Measurements from ENCODE around the gene ICA1L. TPM values are rescaled to one million over a fixed set of nuclear protein-coding genes. Genes with fewer than 3 reads are reported as not detected.

Gene ICA1L
- total and polyA plus RNA-seq, 2 experiments from 2014 or later, result 5.1 to 8.2 TPM

DNA sequence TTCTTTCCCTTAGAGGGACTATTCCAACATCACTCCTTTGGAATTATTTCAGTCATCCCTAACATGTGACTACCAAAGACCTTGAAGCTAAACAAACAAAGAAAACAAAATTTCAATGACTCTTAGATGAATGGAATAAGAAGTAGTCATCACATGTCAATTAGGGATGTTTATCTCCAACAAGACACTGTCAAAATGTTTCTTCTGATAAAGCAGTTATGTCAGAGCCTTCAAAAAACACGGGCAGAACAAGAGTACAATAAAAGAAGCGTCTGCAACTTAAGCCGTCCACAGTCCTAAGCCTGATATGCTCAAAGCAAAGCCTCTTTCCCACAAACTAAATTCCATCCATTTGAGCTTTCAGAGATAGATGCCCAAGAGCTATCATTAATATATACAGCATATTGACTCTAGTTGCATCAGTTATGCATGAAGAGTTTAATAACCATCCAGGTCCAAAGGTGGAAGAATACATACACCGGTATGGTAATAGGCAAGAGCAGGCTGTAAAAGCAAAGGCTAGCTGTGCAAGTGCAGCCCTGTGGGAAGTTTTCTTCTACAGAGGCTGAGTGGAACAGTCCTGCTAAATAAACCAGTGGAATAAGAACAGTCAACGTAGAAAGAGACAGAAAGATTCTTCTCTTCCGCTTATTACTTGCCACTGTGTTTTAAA, 98.1 kb downstream of the ICA1L start:
- TF ChIP-seq EZH2phosphoT487 (IDR thresholded peaks at IDR 0.05; ENCODE audit: low read depth, severe bottlenecking, unreplicated experiment), result no peak
- no peak for TF ChIP-seq EZH2 (IDR thresholded peaks at IDR 0.05; ENCODE audit: borderline replicate concordance)
- TF ChIP-seq, protein P1, sequence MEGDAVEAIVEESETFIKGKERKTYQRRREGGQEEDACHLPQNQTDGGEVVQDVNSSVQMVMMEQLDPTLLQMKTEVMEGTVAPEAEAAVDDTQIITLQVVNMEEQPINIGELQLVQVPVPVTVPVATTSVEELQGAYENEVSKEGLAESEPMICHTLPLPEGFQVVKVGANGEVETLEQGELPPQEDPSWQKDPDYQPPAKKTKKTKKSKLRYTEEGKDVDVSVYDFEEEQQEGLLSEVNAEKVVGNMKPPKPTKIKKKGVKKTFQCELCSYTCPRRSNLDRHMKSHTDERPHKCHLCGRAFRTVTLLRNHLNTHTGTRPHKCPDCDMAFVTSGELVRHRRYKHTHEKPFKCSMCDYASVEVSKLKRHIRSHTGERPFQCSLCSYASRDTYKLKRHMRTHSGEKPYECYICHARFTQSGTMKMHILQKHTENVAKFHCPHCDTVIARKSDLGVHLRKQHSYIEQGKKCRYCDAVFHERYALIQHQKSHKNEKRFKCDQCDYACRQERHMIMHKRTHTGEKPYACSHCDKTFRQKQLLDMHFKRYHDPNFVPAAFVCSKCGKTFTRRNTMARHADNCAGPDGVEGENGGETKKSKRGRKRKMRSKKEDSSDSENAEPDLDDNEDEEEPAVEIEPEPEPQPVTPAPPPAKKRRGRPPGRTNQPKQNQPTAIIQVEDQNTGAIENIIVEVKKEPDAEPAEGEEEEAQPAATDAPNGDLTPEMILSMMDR (IDR thresholded peaks at IDR 0.05; ENCODE audit: poor library complexity), result no peak
- Histone ChIP-seq H3K9me2 (replicated peaks; ENCODE audit: insufficient read depth) (no peaks in the 10 kb centered on the region), H3K4me3 (no peak overlapping the region), H3K79me2 (no peaks in the 10 kb centered on the region), H3K27ac (peak overlapping the region; percentile 29), H3K9me3 (ENCODE audit: low read depth) (no peaks in the 10 kb centered on the region), H3K36me3 (replicated peaks; ENCODE audit: insufficient read depth, low read depth) (no peaks in the 10 kb centered on the region), H4K20me1 (ENCODE audit: insufficient read depth, poor library complexity, severe bottlenecking) (no peaks in the 10 kb centered on the region), H2AFZ (no peak overlapping the region), H3K4me1 (ENCODE audit: insufficient read depth) (peaks cover 5% of the 10 kb centered on the region), H3K27me3 (no peaks in the 10 kb centered on the region), H3K4me2 (no peak overlapping the region)
- WGBS (ENCODE audit: low lambda C conversion rate, missing lambda C conversion rate), result 58% methylated on average over 6 of the region's 6 CpGs
- DNase-seq (ENCODE audit: low spot score), result peak; percentile 14

DNA sequence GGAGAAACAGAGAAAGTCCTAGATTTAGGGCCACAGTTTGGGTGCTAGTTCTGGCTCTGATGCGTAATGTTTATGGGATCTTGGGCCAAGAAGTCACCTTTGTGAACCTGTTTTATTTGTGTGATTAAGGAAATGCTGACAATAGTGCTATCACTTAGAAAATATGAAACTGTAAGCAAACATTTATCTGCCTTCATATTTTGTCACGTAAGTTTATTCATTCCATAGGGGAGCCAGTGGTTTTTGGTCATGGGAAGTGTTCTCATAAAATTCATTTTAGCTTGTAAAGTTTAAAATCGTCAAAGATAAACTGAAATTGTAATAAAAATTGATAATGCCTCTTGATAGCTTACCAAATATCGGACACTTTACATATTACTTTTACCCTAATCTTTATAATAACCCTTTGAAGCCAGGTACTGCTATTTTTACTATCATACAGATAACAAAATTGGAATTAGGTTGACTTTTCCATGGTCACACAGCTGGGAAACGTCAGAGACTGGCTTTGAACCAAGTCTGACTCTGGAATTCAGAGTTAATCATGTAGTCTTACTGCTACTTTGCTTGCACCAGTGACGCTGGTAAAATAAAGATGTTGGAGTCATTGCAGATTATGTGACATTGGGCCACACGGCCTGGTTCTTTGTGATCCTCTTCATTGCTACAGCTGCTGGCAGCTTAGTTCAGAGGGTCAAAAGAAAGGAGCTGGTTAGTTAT, 99.7 kb downstream of the ICA1L start:
- H3K27me3 ChIP-seq, result no peaks in the 10 kb centered on the region
- TF ChIP-seq EZH2 (IDR thresholded peaks at IDR 0.05; ENCODE audit: borderline replicate concordance) (no peak), EZH2phosphoT487 (IDR thresholded peaks at IDR 0.05; ENCODE audit: low read depth, severe bottlenecking, unreplicated experiment) (no peak)
- TF ChIP-seq, protein P1 (IDR thresholded peaks at IDR 0.05; ENCODE audit: poor library complexity), result no peak
- 52% methylated on average over 7 of the region's 7 CpGs for WGBS (ENCODE audit: low lambda C conversion rate, missing lambda C conversion rate)
- H3K79me2 ChIP-seq, result no peaks in the 10 kb centered on the region
- no peak overlapping the region for H2AFZ ChIP-seq
- no peak overlapping the region for H3K4me3 ChIP-seq
- H3K9me2 ChIP-seq (replicated peaks; ENCODE audit: insufficient read depth), result no peaks in the 10 kb centered on the region
- H3K4me2 ChIP-seq, result no peak overlapping the region
- no peak for DNase-seq (ENCODE audit: low spot score)
- H3K36me3 ChIP-seq (replicated peaks; ENCODE audit: insufficient read depth, low read depth), result no peaks in the 10 kb centered on the region
- no peaks in the 10 kb centered on the region for H4K20me1 ChIP-seq (ENCODE audit: insufficient read depth, poor library complexity, severe bottlenecking)
- peak overlapping the region; percentile 66 for H3K27ac ChIP-seq
- H3K4me1 ChIP-seq (ENCODE audit: insufficient read depth), result peaks cover 12% of the 10 kb centered on the region
- H3K9me3 ChIP-seq (ENCODE audit: low read depth), result no peaks in the 10 kb centered on the region

DNA sequence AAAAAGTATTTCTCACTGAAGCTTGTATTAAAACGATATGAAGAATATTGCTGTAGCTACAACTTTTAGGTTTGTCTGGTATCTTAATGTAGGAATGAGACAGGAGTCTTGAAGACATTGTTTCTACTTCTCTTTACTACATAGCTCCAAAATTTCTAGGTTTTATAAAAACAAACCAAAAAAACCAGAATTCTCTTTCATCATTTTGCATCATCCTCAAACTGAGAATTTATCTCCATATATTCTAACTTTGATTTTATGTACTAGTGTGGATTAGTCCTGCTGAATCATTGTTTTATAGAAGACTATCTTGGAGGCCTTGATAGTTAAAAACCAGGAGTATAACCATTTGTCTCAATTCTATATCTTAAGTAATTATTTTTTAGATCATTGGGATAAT, 100.2 kb downstream of the ICA1L start:
- Histone ChIP-seq H3K79me2 (no peaks in the 10 kb centered on the region), H3K27me3 (no peaks in the 10 kb centered on the region), H3K9me3 (ENCODE audit: low read depth) (no peaks in the 10 kb centered on the region), H3K4me1 (ENCODE audit: insufficient read depth) (peaks cover 12% of the 10 kb centered on the region), H4K20me1 (ENCODE audit: insufficient read depth, poor library complexity, severe bottlenecking) (no peaks in the 10 kb centered on the region), H3K4me2 (no peak overlapping the region), H2AFZ (no peak overlapping the region), H3K27ac (peak overlapping the region; percentile 35), H3K36me3 (replicated peaks; ENCODE audit: insufficient read depth, low read depth) (no peaks in the 10 kb centered on the region), H3K4me3 (no peak overlapping the region), H3K9me2 (replicated peaks; ENCODE audit: insufficient read depth) (no peaks in the 10 kb centered on the region)
- 95% methylated on average over 1 of the region's 1 CpG for WGBS (ENCODE audit: low lambda C conversion rate, missing lambda C conversion rate)
- TF ChIP-seq EZH2 (IDR thresholded peaks at IDR 0.05; ENCODE audit: borderline replicate concordance) (no peak), EZH2phosphoT487 (IDR thresholded peaks at IDR 0.05; ENCODE audit: low read depth, severe bottlenecking, unreplicated experiment) (no peak)
- TF ChIP-seq, protein P1 (IDR thresholded peaks at IDR 0.05; ENCODE audit: poor library complexity), result no peak
- DNase-seq (ENCODE audit: low spot score), result no peak
